B cell (primary cell): ENCODE measurements around the gene GABRD.

Source experiments
- EZH2 ChIP-seq: IDR thresholded peaks from 2 replicates; pipeline ENCODE4 v1.6.1; 2012; ENCODE audit warnings: borderline replicate concordance, low read depth, mild to moderate bottlenecking, moderate library complexity, low read length; ENCODE audit not compliant: insufficient read depth, poor library complexity, severe bottlenecking
- TF ChIP-seq, protein P1 (sequence below): fragments of 200-600 bp; IDR thresholded peaks from one replicate; pipeline ENCODE4 v1.8.0; 2022; ENCODE audit warnings: antibody characterized with exemption, mild to moderate bottlenecking

DNA sequence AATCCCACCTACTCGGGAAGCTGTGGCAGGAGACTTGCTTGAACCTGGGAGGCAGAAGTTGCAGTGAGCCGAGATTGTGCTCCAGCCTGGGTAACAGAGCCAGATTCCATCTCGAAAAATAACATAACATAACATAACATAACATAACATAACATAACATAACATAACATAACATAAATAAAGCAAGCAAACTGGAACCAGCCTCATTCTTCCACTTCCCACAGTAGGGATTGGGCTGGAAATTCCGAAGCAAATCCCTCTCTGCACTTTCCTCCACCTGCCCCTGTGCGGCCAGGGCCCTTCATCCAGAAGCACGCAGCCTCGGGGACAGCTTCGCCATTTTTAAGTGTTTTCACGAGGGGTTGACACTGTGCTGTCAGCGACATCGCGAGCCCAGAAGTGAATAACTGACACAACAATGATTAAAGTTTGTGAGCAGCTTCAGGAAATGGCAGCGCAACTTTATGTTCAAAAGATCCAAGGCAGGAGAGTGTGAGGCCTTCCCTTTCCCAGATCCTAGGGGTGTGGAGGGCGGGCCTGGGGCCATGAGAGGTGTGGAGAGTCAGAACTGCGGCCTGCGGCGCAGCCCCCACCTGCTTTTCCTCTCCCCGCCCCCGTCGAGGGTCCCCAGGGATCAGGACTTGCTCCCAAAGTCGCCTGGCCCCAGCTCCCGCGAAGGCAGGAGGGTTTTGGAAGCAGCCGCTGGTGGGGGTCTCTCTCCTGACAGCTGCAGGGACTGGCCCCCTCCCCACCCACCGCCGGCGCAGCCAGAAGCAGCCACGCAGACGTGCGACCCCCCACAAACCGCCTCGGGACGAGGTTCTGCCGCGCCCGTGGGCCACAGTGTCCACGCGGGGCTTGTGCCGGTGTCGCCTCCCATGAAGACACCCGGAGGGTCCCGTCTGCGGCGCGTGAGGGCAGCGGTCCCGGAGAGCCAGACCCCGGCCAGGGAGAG is 651 bp upstream of the GABRD start:
- TF ChIP-seq, protein P1, sequence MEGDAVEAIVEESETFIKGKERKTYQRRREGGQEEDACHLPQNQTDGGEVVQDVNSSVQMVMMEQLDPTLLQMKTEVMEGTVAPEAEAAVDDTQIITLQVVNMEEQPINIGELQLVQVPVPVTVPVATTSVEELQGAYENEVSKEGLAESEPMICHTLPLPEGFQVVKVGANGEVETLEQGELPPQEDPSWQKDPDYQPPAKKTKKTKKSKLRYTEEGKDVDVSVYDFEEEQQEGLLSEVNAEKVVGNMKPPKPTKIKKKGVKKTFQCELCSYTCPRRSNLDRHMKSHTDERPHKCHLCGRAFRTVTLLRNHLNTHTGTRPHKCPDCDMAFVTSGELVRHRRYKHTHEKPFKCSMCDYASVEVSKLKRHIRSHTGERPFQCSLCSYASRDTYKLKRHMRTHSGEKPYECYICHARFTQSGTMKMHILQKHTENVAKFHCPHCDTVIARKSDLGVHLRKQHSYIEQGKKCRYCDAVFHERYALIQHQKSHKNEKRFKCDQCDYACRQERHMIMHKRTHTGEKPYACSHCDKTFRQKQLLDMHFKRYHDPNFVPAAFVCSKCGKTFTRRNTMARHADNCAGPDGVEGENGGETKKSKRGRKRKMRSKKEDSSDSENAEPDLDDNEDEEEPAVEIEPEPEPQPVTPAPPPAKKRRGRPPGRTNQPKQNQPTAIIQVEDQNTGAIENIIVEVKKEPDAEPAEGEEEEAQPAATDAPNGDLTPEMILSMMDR, result no peak
- TF ChIP-seq EZH2, result no peak
